Hepatocyte (in vitro differentiated cells): Measurements from ENCODE around the gene ALDH4A1. TPM values are rescaled to one million over a fixed set of nuclear protein-coding genes. Genes with fewer than 3 reads are reported as not detected.

ENCODE experiments used
- DNase-seq: peaks from one replicate; pipeline ENCODE4 v3.0.0-alpha.2; 2016; ENCODE audit warnings: low spot score
- H2AFZ ChIP-seq: fragments of 200-600 bp; sonication (generic); 2 replicates; pipeline ENCODE4 v1.6.0; 2016; ENCODE audit warnings: antibody characterized with exemption, mild to moderate bottlenecking
- H3K27ac ChIP-seq: fragments of 200-600 bp; sonication (generic); 2 replicates; pipeline ENCODE4 v1.5.1; 2016; ENCODE audit warnings: mild to moderate bottlenecking
- H3K27me3 ChIP-seq: fragments of 200-600 bp; sonication (generic); 2 replicates; pipeline ENCODE4 v1.6.1; 2016
- H3K36me3 ChIP-seq: fragments of 200-600 bp; sonication (generic); replicated peaks from 2 replicates; pipeline ENCODE4 v1.5.1; 2016; ENCODE audit warnings: low read depth; ENCODE audit not compliant: insufficient read depth
- H3K4me1 ChIP-seq: fragments of 200-600 bp; sonication (generic); 2 replicates; pipeline ENCODE4 v1.5.1; 2016; ENCODE audit warnings: mild to moderate bottlenecking, moderate library complexity; ENCODE audit not compliant: insufficient read depth
- H3K4me2 ChIP-seq: fragments of 200-600 bp; sonication (generic); 2 replicates; pipeline ENCODE4 v1.6.0; 2016
- H3K4me3 ChIP-seq: fragments of 200-600 bp; sonication (generic); 2 replicates; pipeline ENCODE4 v1.5.1; 2016; ENCODE audit warnings: mild to moderate bottlenecking
- H3K79me2 ChIP-seq: fragments of 200-600 bp; sonication (generic); 2 replicates; pipeline ENCODE4 v1.6.0; 2017; ENCODE audit warnings: mild to moderate bottlenecking
- H3K9me2 ChIP-seq: fragments of 200-600 bp; sonication (generic); replicated peaks from 2 replicates; pipeline ENCODE4 v1.6.0; 2017; ENCODE audit warnings: mild to moderate bottlenecking; ENCODE audit not compliant: insufficient read depth
- H3K9me3 ChIP-seq: fragments of 200-600 bp; sonication (generic); 2 replicates; pipeline ENCODE4 v1.5.1; 2016; ENCODE audit warnings: low read depth, mild to moderate bottlenecking
- H4K20me1 ChIP-seq: fragments of 200-600 bp; sonication (generic); 2 replicates; pipeline ENCODE4 v1.6.0; 2016; ENCODE audit warnings: mild to moderate bottlenecking; ENCODE audit not compliant: insufficient read depth, poor library complexity, severe bottlenecking
- CTCF ChIP-seq: fragments of 200-600 bp; sonication (generic); IDR thresholded peaks from 2 replicates; pipeline ENCODE4 v1.5.1; 2016; ENCODE audit warnings: antibody characterized with exemption, mild to moderate bottlenecking; ENCODE audit not compliant: poor library complexity
- EZH2 ChIP-seq: fragments of 200-600 bp; sonication (generic); IDR thresholded peaks from 2 replicates; pipeline ENCODE4 v1.6.1; 2016; ENCODE audit warnings: antibody characterized with exemption, mild to moderate bottlenecking, borderline replicate concordance
- EZH2phosphoT487 ChIP-seq: fragments of 200-600 bp; sonication (generic); IDR thresholded peaks from one replicate; pipeline ENCODE4 v1.6.1; 2018; ENCODE audit warnings: antibody characterized with exemption, mild to moderate bottlenecking, low read depth, moderate library complexity; ENCODE audit not compliant: unreplicated experiment, severe bottlenecking
- WGBS: methylation state at CpG from one replicate; pipeline ENCODE4 v1.1.6; 2016; ENCODE audit warnings: low lambda C conversion rate; ENCODE audit errors: missing lambda C conversion rate; 5-methylcytosine and 5-hydroxymethylcytosine counted together
- polyA plus RNA-seq: library from polyadenylated mRNA; unstranded; fragments of >200 nt; fragmentation: Nextera tagmentation; extraction: Ambion mirVana; gene quantifications from 2 replicates; pipeline ENCODE4 v1.2.1, GENCODE V29; 2016
- total RNA-seq: library from RNA; depleted of rRNA; stranded (reverse); fragments of >200 nt; gene quantifications from 2 replicates; pipeline ENCODE4 v1.2.3, GENCODE V29; 2014

The ALDH4A1 gene
- total and polyA plus RNA-seq, 2 experiments from 2014 or later: 41.4 to 49.1 TPM

GRCh38 chr1:18939398-18940302, 37.3 kb upstream of the ALDH4A1 start:
- Histone ChIP-seq H3K27me3 (no peaks in the 10 kb centered on the region), H3K79me2 (peaks cover 29% of the 10 kb centered on the region), H4K20me1 (no peaks in the 10 kb centered on the region), H2AFZ (no peak overlapping the region), H3K4me3 (no peak overlapping the region), H3K36me3 (no peaks in the 10 kb centered on the region), H3K27ac (no peak overlapping the region), H3K4me1 (peaks cover 9% of the 10 kb centered on the region), H3K9me2 (no peaks in the 10 kb centered on the region), H3K4me2 (no peak overlapping the region), H3K9me3 (no peaks in the 10 kb centered on the region)
- WGBS: 84% methylated on average over 7 of the region's 7 CpGs
- no peak for DNase-seq
- no peak for TF ChIP-seq EZH2phosphoT487
- no peak for TF ChIP-seq CTCF
- no peak for TF ChIP-seq EZH2

DNA sequence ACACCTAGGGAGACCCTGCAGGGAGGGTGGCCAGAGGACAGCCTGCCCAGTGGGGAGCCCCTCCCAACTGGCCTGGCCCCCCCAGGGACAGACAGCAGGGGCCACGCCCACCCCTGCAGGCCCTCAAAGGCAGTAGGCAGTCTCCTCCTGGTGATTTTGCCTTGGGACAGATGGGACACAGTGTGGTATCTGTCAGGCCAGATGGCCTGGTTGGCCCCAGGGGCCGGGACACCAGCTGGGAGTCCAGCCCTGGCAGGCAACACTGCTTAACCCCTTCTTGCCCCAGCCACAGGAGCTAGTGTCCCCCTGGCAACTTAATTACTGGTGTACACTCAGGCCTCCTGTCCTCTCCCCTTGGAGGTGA, 36.3 kb upstream of the ALDH4A1 start:
- Histone ChIP-seq H3K9me2 (no peaks in the 10 kb centered on the region), H3K79me2 (peaks cover 19% of the 10 kb centered on the region), H3K4me1 (peaks cover 6% of the 10 kb centered on the region), H4K20me1 (no peaks in the 10 kb centered on the region), H3K9me3 (no peaks in the 10 kb centered on the region), H2AFZ (no peak overlapping the region), H3K4me2 (no peak overlapping the region), H3K4me3 (no peak overlapping the region), H3K27me3 (no peaks in the 10 kb centered on the region), H3K27ac (no peak overlapping the region), H3K36me3 (no peaks in the 10 kb centered on the region)
- 61% methylated on average over 2 of the region's 2 CpGs for WGBS
- TF ChIP-seq CTCF (no peak), EZH2 (no peak), EZH2phosphoT487 (no peak)
- no peak for DNase-seq

- 93% methylated on average over 13 of the region's 14 CpGs for WGBS
- no peak overlapping the region for H3K27ac ChIP-seq
- no peak overlapping the region for H2AFZ ChIP-seq
- DNase-seq: no peak
- no peaks in the 10 kb centered on the region for H3K9me3 ChIP-seq
- peaks cover 6% of the 10 kb centered on the region for H3K4me1 ChIP-seq
- no peaks in the 10 kb centered on the region for H3K27me3 ChIP-seq
- no peaks in the 10 kb centered on the region for H3K9me2 ChIP-seq
- no peak overlapping the region for H3K4me2 ChIP-seq
- no peak overlapping the region for H3K4me3 ChIP-seq
- H3K36me3 ChIP-seq: no peaks in the 10 kb centered on the region
- TF ChIP-seq EZH2 (no peak), CTCF (no peak), EZH2phosphoT487 (no peak)
- peaks cover 15% of the 10 kb centered on the region for H3K79me2 ChIP-seq
- H4K20me1 ChIP-seq: no peaks in the 10 kb centered on the region
Observed at GRCh38 chr1:18938008-18938706, 35.8 kb upstream of the ALDH4A1 start.
